ENCODE results near the gene HSPA12A.

- TF ChIP-seq YY1 (IDR thresholded peaks at IDR 0.05; ENCODE audit: insufficient read depth, insufficient read length) = no peak
- no peak for TF ChIP-seq ZNF274 (IDR thresholded peaks at IDR 0.05; ENCODE audit: low read depth, low read length)
- TF ChIP-seq SUZ12 (IDR thresholded peaks at IDR 0.05; ENCODE audit: extremely low read depth, insufficient read depth, insufficient read length) = no peak
These were observed 109.7 kb downstream of the HSPA12A start for GRCh38 chr10:116632596-116633215.

Measured in NT2/D1 (cell line).